Amniotic epithelial cell (primary cell): Measurements from ENCODE around the gene HDDC3.

ENCODE experiments used
- DNase-seq: peaks from one replicate; pipeline ENCODE4 v3.0.0-alpha.2; 2010; ENCODE audit warnings: low read depth

Gene HDDC3

GRCh38 chr15:90953947-90954711 lies 21.8 kb upstream of the HDDC3 start:
- no peak for DNase-seq

- no peak for DNase-seq
Measured at GRCh38 chr15:90952901-90953677, 20.7 kb upstream of the HDDC3 start.

GRCh38 chr15:90950676-90951075 lies 18.3 kb upstream of the HDDC3 start:
- no peak for DNase-seq

- DNase-seq = no peak
Measured at GRCh38 chr15:90949979-90950675, 17.8 kb upstream of the HDDC3 start.

GRCh38 chr15:90948506-90948905 lies 16.2 kb upstream of the HDDC3 start:
- no peak for DNase-seq

- no peak for DNase-seq
Measured at GRCh38 chr15:90947577-90948357, 15.4 kb upstream of the HDDC3 start.

- no peak for DNase-seq
Measured at GRCh38 chr15:90946941-90947576, 14.7 kb upstream of the HDDC3 start.

GRCh38 chr15:90946538-90946937 lies 14.2 kb upstream of the HDDC3 start:
- DNase-seq = no peak

GRCh38 chr15:90945091-90945490 lies 12.7 kb upstream of the HDDC3 start:
- DNase-seq = no peak

GRCh38 chr15:90942354-90943120 lies 10.2 kb upstream of the HDDC3 start:
- DNase-seq = no peak

- no peak for DNase-seq
Measured at GRCh38 chr15:90941038-90941437, 8.7 kb upstream of the HDDC3 start.

GRCh38 chr15:90939756-90940155 lies 7.4 kb upstream of the HDDC3 start:
- DNase-seq = no peak

GRCh38 chr15:90938261-90938660 lies 5.9 kb upstream of the HDDC3 start:
- DNase-seq = no peak

- DNase-seq = no peak
Measured at GRCh38 chr15:90936823-90937222, 4.5 kb upstream of the HDDC3 start.

GRCh38 chr15:90934949-90935751 lies 2.8 kb upstream of the HDDC3 start, which contains the start of gene UNC45A:
Gene UNC45A, plus strand, starts transcription at chr15:90935285. Its CDS starts 40 bp downstream, at chr15:90935325.
- peak; percentile 73 for DNase-seq

GRCh38 chr15:90934256-90934948 lies 2.1 kb upstream of the HDDC3 start:
- peak; percentile 72 for DNase-seq

GRCh38 chr15:90933301-90933700 lies 952 bp upstream of the HDDC3 start:
- no peak for DNase-seq

- DNase-seq = no peak
Measured at GRCh38 chr15:90932660-90932991, 277 bp upstream of the HDDC3 start.

- no peak for DNase-seq
Measured at GRCh38 chr15:90931575-90931827, 848 bp downstream of the HDDC3 start.
